Suprapubic skin (tissue), 4 donors: ENCODE results near the gene SIK3. TPM values are rescaled to one million over a fixed set of nuclear protein-coding genes. Genes with fewer than 3 reads are reported as not detected.

Source experiments
- DNase-seq, 2 donors: peaks; one replicate each; pipeline ENCODE4 v3.0.0-alpha.2; 2019; ENCODE audit warnings: low spot score in 2 of 2
- H3K27ac ChIP-seq: fragments of 200-600 bp; sonication (generic); one replicate; pipeline ENCODE4 v1.5.1; 2019
- H3K27me3 ChIP-seq: fragments of 200-600 bp; sonication (generic); one replicate; pipeline ENCODE4 v1.5.1; 2019
- H3K36me3 ChIP-seq: fragments of 200-600 bp; sonication (generic); one replicate; pipeline ENCODE4 v1.5.1; 2019
- H3K4me1 ChIP-seq: fragments of 200-600 bp; sonication (generic); one replicate; pipeline ENCODE4 v1.5.1; 2019
- H3K4me3 ChIP-seq: fragments of 200-600 bp; sonication (generic); one replicate; pipeline ENCODE4 v1.5.1; 2019; ENCODE audit warnings: mild to moderate bottlenecking
- H3K9me3 ChIP-seq: fragments of 200-600 bp; sonication (generic); one replicate; pipeline ENCODE4 v1.5.1; 2019
- CTCF ChIP-seq, 2 donors: fragments of 200-600 bp in 1 of 2; fragments of 450-650 bp in 1 of 2; sonication (generic) in 1 of 2; IDR thresholded peaks; one replicate each; pipeline ENCODE4 v1.5.1; 2016 to 2019; ENCODE audit warnings: antibody characterized with exemption in 2 of 2, mild to moderate bottlenecking in 1 of 2, moderate library complexity in 1 of 2
- EP300 ChIP-seq: sonication (generic); formaldehyde crosslinking; IDR thresholded peaks from one replicate; pipeline ENCODE4 v1.6.1; 2017; ENCODE audit warnings: antibody characterized with exemption
- POLR2A ChIP-seq, 2 donors: fragments of 450-650 bp; IDR thresholded peaks; one replicate each; pipeline ENCODE4 v1.6.1; 2017; ENCODE audit warnings: antibody characterized with exemption in 2 of 2, mild to moderate bottlenecking in 2 of 2, moderate library complexity in 2 of 2
- POLR2AphosphoS5 ChIP-seq, 3 donors: sonication (generic); formaldehyde crosslinking; IDR thresholded peaks; one replicate each; pipeline ENCODE4 v1.6.1; 2017; ENCODE audit warnings: antibody characterized with exemption in 3 of 3
- WGBS: methylation state at CpG from one replicate; pipeline ENCODE4 v1.1.5; 2018; 5-methylcytosine and 5-hydroxymethylcytosine counted together
- total RNA-seq, 4 donors: library from RNA; depleted of rRNA; stranded (reverse); fragments of >200 nt; gene quantifications; one replicate each; pipeline ENCODE4 v1.1.0, GENCODE V29; 2016

SIK3 gene
- total RNA-seq, 4 donors from 2014 or later: 31.6 to 60.8 (median 37.5) TPM

GRCh38 chr11:117128289-117128688 lies 30.1 kb upstream of the SIK3 start:
- no peaks in the 10 kb centered on the region for H3K36me3 ChIP-seq
- H3K9me3 ChIP-seq: no peaks in the 10 kb centered on the region
- H3K4me1 ChIP-seq: no peaks in the 10 kb centered on the region
- H3K4me3 ChIP-seq: no peak overlapping the region
- DNase-seq: no peak
- H3K27ac ChIP-seq: no peak overlapping the region
- no peaks in the 10 kb centered on the region for H3K27me3 ChIP-seq
- 67% methylated on average over 4 of the region's 4 CpGs for WGBS
- no peak for TF ChIP-seq CTCF (IDR thresholded peaks at IDR 0.05)
- TF ChIP-seq POLR2A (IDR thresholded peaks at IDR 0.05): no peak
- no peak for TF ChIP-seq POLR2AphosphoS5 (IDR thresholded peaks at IDR 0.05)
- no peak for TF ChIP-seq EP300

- no peaks in the 10 kb centered on the region for H3K36me3 ChIP-seq
- TF ChIP-seq POLR2AphosphoS5 (IDR thresholded peaks at IDR 0.05): no peak
- no peak for TF ChIP-seq POLR2A (IDR thresholded peaks at IDR 0.05)
- TF ChIP-seq CTCF (IDR thresholded peaks at IDR 0.05): no peak
- TF ChIP-seq EP300: no peak
- H3K9me3 ChIP-seq: no peaks in the 10 kb centered on the region
- H3K27ac ChIP-seq: no peak overlapping the region
- no peaks in the 10 kb centered on the region for H3K27me3 ChIP-seq
- H3K4me3 ChIP-seq: no peak overlapping the region
- 75% methylated on average over 6 of the region's 6 CpGs for WGBS
- no peak for DNase-seq
- no peaks in the 10 kb centered on the region for H3K4me1 ChIP-seq
Observed at GRCh38 chr11:117127171-117127901, 29.1 kb upstream of the SIK3 start.

- no peak for DNase-seq
- H3K4me3 ChIP-seq: no peak overlapping the region
- H3K9me3 ChIP-seq: no peaks in the 10 kb centered on the region
- no peak overlapping the region for H3K27ac ChIP-seq
- WGBS: 89% methylated on average over 7 of the region's 7 CpGs
- no peaks in the 10 kb centered on the region for H3K4me1 ChIP-seq
- TF ChIP-seq EP300: no peak
- TF ChIP-seq POLR2AphosphoS5 (IDR thresholded peaks at IDR 0.05): no peak
- H3K36me3 ChIP-seq: no peaks in the 10 kb centered on the region
- no peaks in the 10 kb centered on the region for H3K27me3 ChIP-seq
Observed at GRCh38 chr11:117126223-117126965, 28.2 kb upstream of the SIK3 start.

- Histone ChIP-seq H3K27me3 (no peaks in the 10 kb centered on the region), H3K36me3 (no peaks in the 10 kb centered on the region), H3K27ac (no peak overlapping the region), H3K9me3 (no peaks in the 10 kb centered on the region), H3K4me3 (no peak overlapping the region), H3K4me1 (no peaks in the 10 kb centered on the region)
- no peak for DNase-seq
- TF ChIP-seq POLR2AphosphoS5 (IDR thresholded peaks at IDR 0.05): no peak
- no peak for TF ChIP-seq EP300
- TF ChIP-seq CTCF (IDR thresholded peaks at IDR 0.05): no peak
- no peak for TF ChIP-seq POLR2A (IDR thresholded peaks at IDR 0.05)
- 76% methylated on average over 5 of the region's 5 CpGs for WGBS
Observed at GRCh38 chr11:117122556-117122955, 24.3 kb upstream of the SIK3 start.

- H3K4me1 ChIP-seq: no peaks in the 10 kb centered on the region
- H3K36me3 ChIP-seq: no peaks in the 10 kb centered on the region
- H3K9me3 ChIP-seq: no peaks in the 10 kb centered on the region
- H3K27ac ChIP-seq: no peak overlapping the region
- TF ChIP-seq EP300 (no peak), POLR2AphosphoS5 (IDR thresholded peaks at IDR 0.05) (no peak), CTCF (IDR thresholded peaks at IDR 0.05) (no peak), POLR2A (IDR thresholded peaks at IDR 0.05) (no peak)
- no peaks in the 10 kb centered on the region for H3K27me3 ChIP-seq
- no peak for DNase-seq
- no peak overlapping the region for H3K4me3 ChIP-seq
Observed at GRCh38 chr11:117121176-117121575, 22.9 kb upstream of the SIK3 start.
